ENCODE data around the gene DNAH1.

DNA sequence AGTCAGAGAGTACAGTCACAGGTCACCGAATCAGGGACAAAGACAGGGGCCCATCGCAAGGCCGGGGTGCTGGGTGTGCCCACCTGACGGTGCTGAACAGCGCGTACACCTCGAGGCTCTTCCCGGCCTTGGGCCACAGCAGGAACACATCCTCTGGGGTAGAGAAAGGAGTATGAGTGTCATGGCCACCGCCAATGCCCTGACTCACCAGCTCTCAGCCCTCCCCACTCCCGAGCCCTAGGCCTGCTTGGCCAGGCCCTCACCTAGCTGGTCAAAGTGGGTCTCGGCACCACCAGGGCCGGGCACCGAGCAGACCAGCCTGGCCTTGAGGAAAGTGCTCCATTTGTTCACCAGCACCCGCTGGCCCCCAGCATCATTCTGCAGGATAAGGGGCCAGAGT is 124.6 kb downstream of the DNAH1 start:
- TF ChIP-seq TEAD4 (IDR thresholded peaks at IDR 0.05) (no peak), EGR1 (IDR thresholded peaks at IDR 0.05) (no peak), TAF1 (IDR thresholded peaks at IDR 0.05; ENCODE audit: low read depth) (no peak)
- TF ChIP-seq, protein P1, sequence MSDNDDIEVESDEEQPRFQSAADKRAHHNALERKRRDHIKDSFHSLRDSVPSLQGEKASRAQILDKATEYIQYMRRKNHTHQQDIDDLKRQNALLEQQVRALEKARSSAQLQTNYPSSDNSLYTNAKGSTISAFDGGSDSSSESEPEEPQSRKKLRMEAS (IDR thresholded peaks at IDR 0.05): no peak
- TF ChIP-seq, protein P2, sequence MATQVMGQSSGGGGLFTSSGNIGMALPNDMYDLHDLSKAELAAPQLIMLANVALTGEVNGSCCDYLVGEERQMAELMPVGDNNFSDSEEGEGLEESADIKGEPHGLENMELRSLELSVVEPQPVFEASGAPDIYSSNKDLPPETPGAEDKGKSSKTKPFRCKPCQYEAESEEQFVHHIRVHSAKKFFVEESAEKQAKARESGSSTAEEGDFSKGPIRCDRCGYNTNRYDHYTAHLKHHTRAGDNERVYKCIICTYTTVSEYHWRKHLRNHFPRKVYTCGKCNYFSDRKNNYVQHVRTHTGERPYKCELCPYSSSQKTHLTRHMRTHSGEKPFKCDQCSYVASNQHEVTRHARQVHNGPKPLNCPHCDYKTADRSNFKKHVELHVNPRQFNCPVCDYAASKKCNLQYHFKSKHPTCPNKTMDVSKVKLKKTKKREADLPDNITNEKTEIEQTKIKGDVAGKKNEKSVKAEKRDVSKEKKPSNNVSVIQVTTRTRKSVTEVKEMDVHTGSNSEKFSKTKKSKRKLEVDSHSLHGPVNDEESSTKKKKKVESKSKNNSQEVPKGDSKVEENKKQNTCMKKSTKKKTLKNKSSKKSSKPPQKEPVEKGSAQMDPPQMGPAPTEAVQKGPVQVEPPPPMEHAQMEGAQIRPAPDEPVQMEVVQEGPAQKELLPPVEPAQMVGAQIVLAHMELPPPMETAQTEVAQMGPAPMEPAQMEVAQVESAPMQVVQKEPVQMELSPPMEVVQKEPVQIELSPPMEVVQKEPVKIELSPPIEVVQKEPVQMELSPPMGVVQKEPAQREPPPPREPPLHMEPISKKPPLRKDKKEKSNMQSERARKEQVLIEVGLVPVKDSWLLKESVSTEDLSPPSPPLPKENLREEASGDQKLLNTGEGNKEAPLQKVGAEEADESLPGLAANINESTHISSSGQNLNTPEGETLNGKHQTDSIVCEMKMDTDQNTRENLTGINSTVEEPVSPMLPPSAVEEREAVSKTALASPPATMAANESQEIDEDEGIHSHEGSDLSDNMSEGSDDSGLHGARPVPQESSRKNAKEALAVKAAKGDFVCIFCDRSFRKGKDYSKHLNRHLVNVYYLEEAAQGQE (IDR thresholded peaks at IDR 0.05; ENCODE audit: low read depth): no peak

All from Ishikawa (cell line).